AG04449 (cell line): ENCODE data around the gene OCA2.
"Not testable (repeated sequence)": the region's sequence is repeated elsewhere in the genome, so short reads cannot be mapped to it uniquely, and the experiment has no call there.

Experiments
- CTCF ChIA-PET: fragments of 350-600 bp; formaldehyde crosslinking; extraction: SDS; loops from one replicate; lab custom pipeline; 2021; ENCODE audit warnings: antibody characterized with exemption; lab: Yijun Ruan, JAX
- POLR2A ChIA-PET: fragments of 400-600, 350-600 bp; formaldehyde crosslinking; extraction: SDS; loops from one replicate; lab custom pipeline; 2020; ENCODE audit warnings: antibody characterized with exemption, inconsistent platforms; lab: Yijun Ruan, JAX
- DNase-seq: peaks from one replicate; pipeline ENCODE4 v3.0.0-alpha.2; 2010; ENCODE audit warnings: low read depth, low spot score
- H3K4me3 ChIP-seq: 2 replicates; pipeline ENCODE4 v1.5.1; 2011; ENCODE audit warnings: low read depth, mild to moderate bottlenecking, control low read depth, low read length
- CTCF ChIP-seq: IDR thresholded peaks from one replicate; pipeline ENCODE4 v1.5.1; 2011; ENCODE audit warnings: mild to moderate bottlenecking, moderate library complexity, low read length, control low read depth, inconsistent platforms; ENCODE audit not compliant: insufficient read depth; ENCODE audit errors: missing control alignments

OCA2 gene

GRCh38 chr15:27767918-27768640, 331.0 kb downstream of the OCA2 start:
- DNase-seq, result no peak
- no peak for TF ChIP-seq CTCF
- POLR2A ChIA-PET, result no interaction called here
- H3K4me3 ChIP-seq, result no peak overlapping the region
- CTCF ChIA-PET, result no interaction called here

- POLR2A ChIA-PET, CTCF ChIA-PET: not testable (repeated sequence)
Measured at GRCh38 chr15:27767430-27767829, 331.7 kb downstream of the OCA2 start.

GRCh38 chr15:27764339-27764738, 334.8 kb downstream of the OCA2 start:
- TF ChIP-seq CTCF, result no peak
- no peak overlapping the region for H3K4me3 ChIP-seq
- POLR2A ChIA-PET, result no interaction called here
- no peak for DNase-seq
- CTCF ChIA-PET, result no interaction called here

More at GRCh38 chr15:27767430-27767829, 331.7 kb downstream of the OCA2 start:
- H3K4me3 ChIP-seq, DNase-seq: not testable (repeated sequence)

- DNase-seq, result no peak
- POLR2A ChIA-PET, result no interaction called here
- CTCF ChIA-PET, result no interaction called here
- no peak for TF ChIP-seq CTCF
- no peak overlapping the region for H3K4me3 ChIP-seq
Measured at GRCh38 chr15:27763514-27763913, 335.6 kb downstream of the OCA2 start.

GRCh38 chr15:27762471-27762870, 336.6 kb downstream of the OCA2 start:
- no peak overlapping the region for H3K4me3 ChIP-seq
- no peak for TF ChIP-seq CTCF
- no peak for DNase-seq
- ChIA-PET CTCF (no interaction called here), POLR2A (no interaction called here)

GRCh38 chr15:27757052-27757451, 342.1 kb downstream of the OCA2 start:
- ChIA-PET CTCF (no interaction called here), POLR2A (no interaction called here)
- DNase-seq, result no peak
- no peak for TF ChIP-seq CTCF
- no peak overlapping the region for H3K4me3 ChIP-seq

GRCh38 chr15:27752691-27753090, 346.4 kb downstream of the OCA2 start:
- no peak for DNase-seq
- TF ChIP-seq CTCF, result no peak
- CTCF ChIA-PET, result no interaction called here
- H3K4me3 ChIP-seq, result no peak overlapping the region
- POLR2A ChIA-PET, result no interaction called here
